GM21619 (cell line): Measurements from ENCODE around the gene RNLS.

Experiments used
- ATAC-seq: cut with Tn5 transposase; IDR thresholded peaks from one replicate; pipeline ENCODE4 v1.9.1; 2021; ENCODE audit not compliant: unreplicated experiment

The RNLS gene

DNA sequence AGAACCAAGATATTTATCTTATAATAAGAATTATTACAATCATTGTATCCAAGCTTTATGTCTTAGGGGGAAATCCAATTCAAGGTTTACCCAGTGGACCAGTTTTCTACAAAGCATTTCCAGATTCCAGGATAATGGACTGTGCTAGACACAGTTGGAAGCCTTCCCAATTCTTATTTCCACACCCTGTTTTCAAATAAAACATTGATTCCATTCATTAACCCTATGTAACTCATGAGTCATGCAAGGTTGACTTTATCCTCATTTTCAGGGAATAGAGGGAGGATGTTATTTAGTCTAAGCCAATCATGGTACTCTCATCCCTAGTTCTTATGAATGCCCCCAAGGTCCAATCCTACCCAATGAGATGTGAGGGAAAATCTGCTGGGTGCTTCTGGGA lies 145.7 kb downstream of the RNLS start:
- no peak for ATAC-seq

DNA sequence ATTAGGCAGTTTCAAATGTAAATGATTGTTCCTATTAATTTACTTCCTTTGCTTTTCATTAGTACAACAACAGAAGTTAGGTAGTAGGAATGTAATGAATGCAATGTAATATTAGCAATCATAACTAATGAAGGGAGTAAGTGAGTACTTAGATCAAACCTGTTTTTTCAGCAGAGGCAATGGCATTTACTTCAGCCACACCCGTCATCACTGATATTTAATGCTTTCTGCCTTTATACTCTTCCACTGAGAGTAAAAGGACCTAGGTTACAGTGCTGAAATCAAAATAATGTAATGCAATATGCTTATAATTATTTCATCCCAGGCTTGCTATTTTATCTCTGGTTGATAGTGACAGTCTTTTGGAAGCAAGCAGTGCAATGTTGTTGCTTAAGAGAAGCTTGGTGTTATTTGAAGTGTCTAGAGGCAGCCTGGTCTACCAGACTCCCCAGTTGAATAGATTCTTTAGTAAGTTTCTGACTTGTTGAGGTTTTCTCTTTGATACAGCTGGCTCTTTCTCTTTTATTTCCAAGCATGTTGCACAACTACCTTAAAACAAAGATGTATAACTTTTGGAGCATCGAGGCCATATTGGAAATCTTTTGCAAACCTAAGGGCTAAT lies 149.4 kb downstream of the RNLS start:
- no peak for ATAC-seq

DNA sequence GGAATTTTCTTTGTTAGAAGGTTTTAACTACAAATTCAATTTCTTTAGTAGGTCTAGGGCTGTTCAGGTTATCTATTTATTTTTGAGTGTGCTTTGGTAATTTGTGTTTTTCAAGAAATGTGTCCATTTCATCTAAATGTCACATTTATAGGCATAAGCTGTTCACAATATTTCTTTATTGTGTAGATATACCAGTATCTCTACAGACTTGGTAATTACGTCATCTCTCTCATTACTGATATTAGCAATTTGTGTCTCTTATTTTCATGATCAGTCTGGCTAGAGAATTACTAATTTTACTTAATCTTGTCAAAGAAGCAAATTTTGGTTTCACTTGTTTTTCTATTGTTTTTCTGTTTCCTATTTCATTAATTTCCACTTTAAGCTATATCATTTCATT lies 152.0 kb downstream of the RNLS start:
- no peak for ATAC-seq

DNA sequence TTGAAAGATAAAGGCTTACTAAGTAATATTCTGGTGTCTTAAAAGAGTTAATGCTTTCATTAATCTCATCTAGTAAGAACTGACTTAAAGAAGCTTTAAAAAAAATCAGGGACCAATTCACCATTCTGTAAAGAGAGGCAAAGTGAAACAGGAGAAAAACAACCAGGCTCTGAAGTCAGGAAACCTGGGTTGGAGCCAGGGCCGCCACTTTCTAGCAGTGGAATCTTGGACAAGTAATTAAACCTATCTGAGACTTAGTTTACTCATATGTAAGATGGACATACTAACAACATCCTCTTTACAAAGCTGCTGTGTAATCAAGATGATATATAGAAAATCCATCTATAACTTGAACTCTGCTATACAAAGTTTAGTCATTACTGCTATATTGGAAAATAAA lies 154.1 kb downstream of the RNLS start:
- no peak for ATAC-seq

DNA sequence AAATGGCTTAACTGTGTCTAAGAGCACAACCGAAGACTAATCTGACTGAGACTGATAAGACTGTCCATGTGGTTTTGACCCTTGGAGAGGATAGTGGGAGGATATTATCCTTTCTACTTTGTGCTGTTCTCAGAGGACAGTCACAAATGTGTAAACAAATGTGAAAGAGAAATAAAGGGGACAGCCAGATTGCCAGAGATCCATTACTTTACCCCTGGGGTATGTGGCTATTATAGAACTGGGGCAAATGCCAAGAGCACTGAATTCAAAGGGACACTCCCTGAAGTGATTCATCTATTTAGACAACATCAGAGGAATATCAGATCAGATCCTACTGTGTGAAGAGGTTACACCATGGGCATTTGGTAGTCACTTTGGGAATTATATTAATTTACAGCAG lies 154.7 kb downstream of the RNLS start:
- no peak for ATAC-seq

DNA sequence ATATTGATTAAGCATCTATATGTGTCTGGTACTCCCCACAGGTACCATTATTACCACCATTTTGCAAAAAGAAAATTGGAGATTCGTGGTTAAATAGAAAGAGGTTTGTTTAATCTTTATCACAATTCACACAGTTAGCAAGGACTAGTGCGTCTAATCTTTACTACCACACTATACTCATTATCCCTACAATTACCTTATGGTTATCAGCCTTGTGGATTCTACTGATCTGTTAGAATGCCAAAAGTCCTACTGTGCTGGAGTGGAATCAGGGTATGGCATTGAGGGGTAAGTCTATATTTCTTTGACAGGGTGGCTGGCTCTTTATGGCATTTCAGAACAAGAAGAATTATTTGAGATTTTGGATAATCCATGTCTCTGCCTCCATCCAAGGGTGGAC lies 156.1 kb downstream of the RNLS start:
- no peak for ATAC-seq

DNA sequence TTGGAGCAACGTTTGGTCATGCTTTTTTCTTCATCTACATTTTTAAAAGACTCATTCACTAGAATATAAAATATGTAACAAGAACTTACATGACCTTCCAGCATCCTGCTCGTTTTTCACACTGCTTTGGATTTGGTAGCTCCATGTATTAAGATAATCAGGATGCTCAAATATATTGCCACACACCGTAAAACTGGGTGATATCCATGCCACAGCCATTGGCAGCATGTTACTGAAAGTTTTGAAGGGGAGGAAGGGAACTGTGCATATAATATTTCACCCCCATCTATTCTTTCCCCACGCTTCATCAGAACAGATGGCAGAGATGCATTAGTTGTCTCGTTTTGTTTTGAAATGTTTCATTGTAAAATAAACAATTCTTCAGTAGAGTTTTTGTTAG lies 158.2 kb downstream of the RNLS start:
- no peak for ATAC-seq

DNA sequence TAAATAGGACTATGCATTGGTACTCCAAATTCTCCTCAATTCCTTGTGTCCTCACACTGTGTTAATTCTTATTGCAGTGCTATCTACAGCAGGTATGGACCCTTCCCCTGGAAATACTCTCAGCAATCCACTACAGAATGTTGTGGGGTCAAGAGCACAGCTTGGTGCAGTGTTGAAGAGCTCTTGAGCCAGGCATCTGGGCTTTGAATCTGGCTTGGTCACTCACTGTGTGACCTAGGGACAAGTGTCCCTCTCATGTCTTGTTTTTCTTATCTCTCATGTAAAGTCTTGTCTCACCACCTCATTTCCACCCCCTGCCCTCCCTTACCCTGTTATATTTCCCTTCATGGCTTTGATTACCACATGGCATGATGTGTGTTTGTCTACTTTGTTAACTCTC lies 159.4 kb downstream of the RNLS start:
- ATAC-seq = no peak

DNA sequence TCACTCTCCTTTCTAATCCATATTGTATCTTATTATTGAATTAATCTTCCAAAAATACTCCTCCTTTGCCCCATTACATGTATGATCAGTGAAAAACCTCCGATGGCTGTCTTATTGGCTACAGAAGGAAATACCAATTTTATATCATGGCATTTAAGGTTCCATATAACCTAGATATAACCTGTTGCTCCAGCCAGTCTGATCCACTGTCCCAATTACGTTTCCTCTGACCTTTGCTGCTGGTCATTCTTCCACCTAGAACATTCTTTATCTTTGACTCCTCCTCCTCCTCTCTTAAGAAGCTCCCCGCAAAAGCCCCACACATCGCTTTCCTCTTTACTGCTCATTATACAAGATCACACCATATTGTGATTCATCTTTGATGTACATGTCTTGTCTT lies 161.5 kb downstream of the RNLS start:
- ATAC-seq = no peak

DNA sequence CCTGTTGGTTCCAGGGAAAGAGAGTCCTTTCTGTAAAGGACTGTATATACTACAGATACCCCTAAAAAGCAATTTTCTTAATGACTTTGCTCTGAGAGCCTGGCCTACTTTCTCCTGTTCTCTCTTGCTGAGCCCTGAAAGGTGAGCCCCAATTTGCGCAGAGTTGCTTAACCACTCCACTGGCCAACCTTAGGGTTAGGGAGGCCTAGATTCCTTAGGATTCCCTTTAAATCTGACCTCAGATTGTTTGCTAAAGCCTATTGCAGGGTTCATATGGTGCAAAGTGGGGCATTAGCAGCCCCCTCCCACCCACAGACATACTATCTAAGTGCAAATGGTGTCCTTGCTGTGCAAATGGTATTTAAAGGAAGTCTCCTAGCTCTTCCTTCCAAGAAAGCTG lies 164.2 kb downstream of the RNLS start:
- ATAC-seq = no peak

DNA sequence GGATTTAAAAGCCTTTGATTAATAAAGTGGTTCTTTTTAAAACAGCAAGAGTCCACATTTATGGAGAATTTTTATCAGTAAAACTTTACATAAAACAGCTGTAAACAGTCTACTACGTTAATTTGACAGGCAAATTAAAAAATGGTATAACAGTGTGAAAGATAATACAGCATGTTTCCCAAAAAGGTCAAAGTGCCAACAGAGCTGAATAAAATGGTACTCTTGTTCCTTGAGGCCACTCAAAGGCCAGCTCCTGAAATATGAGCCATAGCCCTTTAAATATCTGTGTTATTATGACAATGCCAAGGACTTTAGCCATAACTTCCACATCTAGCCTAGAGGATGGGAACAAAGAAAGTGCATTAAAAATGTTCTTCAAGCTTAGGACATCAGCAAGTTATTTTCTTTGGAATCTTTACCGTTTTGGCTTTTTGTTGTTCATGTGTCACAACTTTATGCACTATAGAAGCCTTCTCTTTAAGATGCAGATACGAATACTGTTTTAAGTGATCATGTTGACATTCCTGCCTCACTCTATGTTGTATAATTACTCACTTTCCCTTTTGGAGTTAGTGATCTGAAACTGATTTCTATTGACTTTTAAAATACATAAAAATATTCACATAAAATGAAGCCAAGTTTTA lies 165.6 kb downstream of the RNLS start:
- no peak for ATAC-seq

DNA sequence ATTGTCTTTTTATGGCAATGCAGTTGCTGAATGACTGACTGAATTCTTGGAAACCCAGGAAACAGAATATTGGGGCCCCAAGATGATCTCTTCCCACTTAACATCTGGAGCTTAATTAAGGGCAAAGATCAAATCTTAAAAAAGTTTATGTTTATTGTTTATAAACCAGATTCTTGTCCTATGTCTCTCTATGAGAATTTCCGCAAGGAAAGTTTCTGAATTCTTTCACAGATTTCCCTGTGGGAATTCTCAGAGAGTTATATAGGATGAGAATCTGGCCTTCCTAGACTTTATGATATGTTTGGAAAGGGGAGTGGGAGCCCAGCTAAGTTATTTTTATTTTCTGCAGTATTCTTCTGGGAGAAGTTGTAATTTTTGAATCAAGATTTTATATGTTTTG lies 166.3 kb downstream of the RNLS start:
- no peak for ATAC-seq

DNA sequence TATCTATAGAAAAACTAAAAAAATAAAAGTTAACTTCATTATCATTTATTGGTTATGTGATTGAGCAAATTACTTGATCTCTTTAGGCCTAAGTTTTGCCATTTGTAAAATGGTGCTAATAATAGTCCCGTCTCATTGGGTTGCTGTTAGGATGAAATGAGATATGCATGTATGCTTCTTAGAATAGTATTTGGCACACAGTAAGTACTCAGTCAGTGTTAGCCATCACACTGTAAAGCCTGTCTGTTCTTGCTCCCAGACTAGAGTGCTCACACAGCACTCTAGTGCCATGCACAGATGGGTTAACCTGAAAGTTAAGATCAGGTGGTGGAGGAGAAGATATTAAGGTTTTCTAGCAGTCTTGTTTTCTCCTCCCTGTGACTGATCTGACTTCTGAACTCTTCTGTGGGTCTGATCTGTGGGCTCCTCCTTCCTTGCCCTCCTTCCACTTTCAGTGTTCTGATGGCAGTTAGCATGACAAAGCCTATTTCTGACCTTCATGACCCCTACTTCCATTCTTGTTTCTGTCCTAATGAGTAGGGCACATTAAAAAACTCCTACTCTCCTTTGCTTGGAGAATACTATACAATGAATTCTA lies 167.5 kb downstream of the RNLS start:
- no peak for ATAC-seq

DNA sequence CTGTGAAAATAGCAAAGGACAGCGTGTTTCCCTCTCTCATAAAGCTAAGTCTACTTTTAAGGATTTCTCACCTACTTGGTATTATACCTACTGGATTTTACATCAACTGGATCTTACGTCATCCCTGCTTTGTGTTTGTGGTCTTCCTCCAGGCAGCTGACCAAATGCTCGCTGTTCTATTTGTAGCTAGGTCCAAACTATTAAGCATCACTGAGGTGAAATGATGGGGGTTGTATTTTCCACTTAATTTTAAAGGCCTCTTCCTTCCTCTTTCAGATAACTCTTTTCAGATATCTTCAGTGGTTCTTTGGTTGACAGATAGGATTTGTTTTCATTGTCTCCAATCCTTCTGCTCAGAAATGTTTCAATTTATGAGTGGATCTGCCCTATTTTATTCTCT lies 169.7 kb downstream of the RNLS start:
- ATAC-seq = no peak

DNA sequence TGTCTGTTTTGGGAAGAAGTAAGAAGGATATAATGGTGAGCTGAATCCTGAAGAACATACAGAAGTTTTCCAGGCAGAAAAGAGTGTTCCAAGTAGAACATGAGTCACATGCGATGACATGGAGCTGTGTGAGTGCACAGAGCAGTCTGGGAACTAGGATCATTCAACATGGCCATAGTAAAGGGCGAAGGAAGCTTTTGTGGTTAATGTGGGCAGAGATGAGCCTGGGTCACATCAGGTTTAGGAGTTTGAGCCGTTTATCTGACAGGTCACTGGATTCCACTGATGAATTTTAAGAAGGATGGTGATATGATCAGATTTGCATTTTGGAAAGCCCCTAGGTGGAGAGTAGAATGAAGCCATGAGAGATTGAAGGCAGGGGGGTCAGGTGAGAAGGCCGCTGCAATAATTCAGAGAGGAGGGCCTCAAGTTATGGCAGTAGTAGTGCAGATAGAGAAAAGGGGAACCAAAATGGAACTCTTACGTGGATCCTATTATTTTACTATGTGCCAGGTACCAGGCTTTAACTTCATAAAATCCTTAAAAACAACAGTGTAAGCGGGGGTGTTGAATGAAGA lies 171.3 kb downstream of the RNLS start:
- no peak for ATAC-seq

DNA sequence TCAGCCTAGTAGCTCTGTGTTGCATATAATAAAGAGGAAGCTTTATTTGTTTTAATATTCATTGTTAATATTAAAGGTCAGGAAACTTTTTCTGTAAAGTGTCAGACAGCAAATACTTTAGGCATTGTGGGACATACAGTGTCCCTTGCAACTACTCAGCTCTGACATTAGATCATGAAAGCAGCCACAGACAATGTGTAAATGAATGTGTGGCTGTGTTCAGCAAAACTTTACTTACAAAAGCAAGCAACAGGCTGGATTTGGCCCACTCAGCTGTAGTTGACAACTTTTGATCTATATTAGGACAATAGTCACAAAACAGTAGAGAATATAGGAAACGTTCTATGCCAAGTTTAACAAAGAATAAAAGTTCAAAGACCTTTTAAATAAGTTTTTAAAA lies 173.3 kb downstream of the RNLS start:
- ATAC-seq = no peak

DNA sequence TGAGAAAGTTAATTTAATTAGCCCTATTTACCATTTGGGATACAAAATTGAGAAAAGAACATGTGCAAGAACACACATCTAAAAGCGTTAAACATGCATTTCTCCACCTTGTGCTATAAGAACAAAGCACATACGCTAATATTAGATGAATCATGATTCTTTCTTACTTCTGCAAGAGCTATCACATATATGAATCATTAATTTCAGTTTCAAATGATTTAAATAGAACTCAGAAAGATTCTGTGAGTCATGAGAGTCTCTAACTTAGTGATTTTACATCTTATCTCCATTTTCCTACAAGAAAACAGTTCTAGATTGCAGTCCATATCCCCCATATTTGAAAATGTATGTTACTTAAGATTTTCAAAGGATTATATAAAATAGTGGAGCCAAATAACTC lies 173.9 kb downstream of the RNLS start:
- no peak for ATAC-seq

DNA sequence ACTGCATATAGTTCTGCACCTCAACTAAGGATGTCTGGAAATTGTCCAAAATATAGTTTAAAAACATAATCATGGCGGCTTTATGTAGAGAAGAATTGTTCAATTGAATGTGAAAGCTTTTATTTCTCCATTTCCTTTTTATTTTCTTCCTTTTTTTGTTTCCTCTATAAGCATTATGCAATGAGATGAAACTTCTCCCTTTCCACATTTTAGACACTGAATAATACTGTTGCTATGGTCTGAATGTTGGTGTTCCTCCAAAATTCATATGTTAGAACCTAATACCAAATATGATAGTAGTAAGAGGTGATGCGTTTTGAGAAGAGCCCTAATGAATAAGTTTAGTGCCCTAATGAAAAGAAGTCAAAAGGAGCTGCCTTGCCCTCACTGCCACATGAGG lies 175.0 kb downstream of the RNLS start:
- ATAC-seq = no peak

DNA sequence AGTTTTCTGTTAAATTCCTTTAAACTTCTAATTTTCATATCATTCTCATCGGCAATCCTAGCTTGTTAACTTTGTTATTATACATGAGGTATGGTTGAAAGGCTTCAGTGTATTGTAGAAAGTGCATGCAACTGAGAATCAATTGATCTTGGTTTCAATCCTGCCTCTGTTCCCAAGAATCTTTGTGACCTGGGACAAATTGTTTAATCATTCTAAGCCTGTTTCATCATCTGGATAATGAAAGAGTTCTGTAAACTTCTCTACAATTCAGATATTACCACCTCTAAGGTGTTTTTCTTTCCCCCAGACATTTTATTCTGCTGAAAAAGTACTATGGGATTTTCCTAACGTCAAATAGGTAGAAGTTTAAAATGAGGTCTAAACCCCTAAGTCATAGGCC lies 179.0 kb downstream of the RNLS start:
- ATAC-seq = no peak

DNA sequence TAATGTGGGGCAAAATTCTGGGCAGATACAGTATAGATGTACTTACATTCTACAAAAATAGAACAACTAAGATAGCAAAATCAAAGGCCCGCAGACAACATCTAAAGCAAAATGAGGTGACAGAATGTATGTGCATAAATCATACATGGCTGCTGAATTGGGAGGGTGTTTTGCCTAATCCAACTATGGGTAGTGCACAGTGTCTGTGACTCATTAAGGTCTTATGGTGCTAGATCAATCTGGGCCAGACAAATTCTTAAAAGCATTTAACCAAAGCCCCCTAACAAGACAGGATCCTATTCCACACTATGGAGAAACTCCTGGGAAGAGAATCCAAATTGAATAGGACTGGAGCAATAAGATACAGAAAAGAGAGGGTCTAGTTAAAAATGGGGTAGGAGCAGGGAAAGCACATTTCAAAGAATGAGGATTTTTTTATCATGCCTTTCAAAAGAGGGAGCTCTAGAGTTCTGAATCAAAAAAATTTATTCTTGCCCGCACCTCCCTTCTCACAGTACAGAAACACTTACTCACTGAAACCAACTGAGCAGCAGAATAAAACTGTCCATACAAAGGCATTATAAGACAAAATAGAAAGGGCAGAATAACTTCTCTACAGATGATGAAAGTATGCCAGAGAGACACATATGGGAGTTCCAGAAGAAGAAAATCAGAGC lies 181.3 kb downstream of the RNLS start:
- ATAC-seq = no peak

DNA sequence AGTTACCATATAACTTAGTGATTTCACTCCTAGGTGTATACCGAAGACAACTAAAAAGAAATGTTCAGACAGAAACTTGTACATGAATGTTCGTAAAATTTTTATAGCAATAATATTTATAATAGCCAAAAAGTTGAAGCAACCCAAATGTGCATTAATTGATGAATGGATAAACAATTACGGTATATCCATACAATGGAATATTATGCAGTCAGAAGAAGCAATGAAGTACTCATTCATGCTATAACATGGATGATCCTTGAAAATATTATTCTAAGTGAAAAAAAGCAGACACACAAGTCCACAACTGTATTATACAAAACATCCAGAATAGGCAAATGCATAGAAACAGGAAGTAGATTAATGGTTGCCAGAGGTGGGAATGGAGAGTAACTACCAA lies 183.9 kb downstream of the RNLS start:
- ATAC-seq = no peak

DNA sequence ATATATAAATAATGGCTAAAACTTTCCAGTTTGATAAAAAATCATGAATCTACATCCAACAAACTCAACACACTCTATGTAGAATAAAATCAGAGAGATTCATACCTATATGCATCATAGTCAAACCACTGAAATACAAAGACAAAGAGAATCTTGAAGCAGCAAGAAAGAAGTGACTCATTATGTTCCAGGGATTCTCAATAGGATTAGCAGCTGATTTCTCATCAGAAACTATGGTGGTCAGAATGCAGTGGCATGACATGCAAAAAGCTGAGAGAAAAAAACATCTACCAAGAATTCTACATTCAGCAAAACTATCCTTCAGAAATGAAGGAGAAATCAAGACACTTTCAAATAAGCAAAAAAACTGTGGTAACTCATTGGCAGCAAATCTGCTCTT lies 187.4 kb downstream of the RNLS start:
- no peak for ATAC-seq
